GM21576 (cell line): ENCODE measurements around the gene SPC25.
A peak's percentile ranks its signal among the peaks of the same experiment; 100 is the strongest.
"Not testable (repeated sequence)": the region's sequence is repeated elsewhere in the genome, so short reads cannot be mapped to it uniquely, and the experiment has no call there.

ENCODE experiments used
- ATAC-seq: cut with Tn5 transposase; IDR thresholded peaks from one replicate; pipeline ENCODE4 v1.9.1; 2021; ENCODE audit warnings: mild to moderate bottlenecking, moderate library complexity; ENCODE audit not compliant: unreplicated experiment

The SPC25 gene

GRCh38 chr2:168890006-168890782 is at the start of gene SPC25:
Gene SPC25, minus strand, starts transcription at chr2:168890430. Its CDS starts 911 bp downstream, at chr2:168889519.
- ATAC-seq, result peak; percentile 100

- peak; percentile 78 for ATAC-seq
These were observed 49.7 kb upstream of the SPC25 start for GRCh38 chr2:168939918-168940317.

GRCh38 chr2:168939061-168939460 is 48.8 kb upstream of the SPC25 start:
- ATAC-seq, result no peak

GRCh38 chr2:168935810-168936581 is 45.8 kb upstream of the SPC25 start:
- ATAC-seq, result no peak

- ATAC-seq, result no peak
These were observed 44.6 kb upstream of the SPC25 start for GRCh38 chr2:168934826-168935225.

GRCh38 chr2:168932174-168932573 is 41.9 kb upstream of the SPC25 start:
- not testable (repeated sequence) for ATAC-seq

GRCh38 chr2:168930242-168930641 is 40.0 kb upstream of the SPC25 start:
- no peak for ATAC-seq

GRCh38 chr2:168929031-168929430 is 38.8 kb upstream of the SPC25 start:
- no peak for ATAC-seq

- no peak for ATAC-seq
These were observed 38.0 kb upstream of the SPC25 start for GRCh38 chr2:168928113-168928831.

- ATAC-seq, result no peak
These were observed 36.6 kb upstream of the SPC25 start for GRCh38 chr2:168926621-168927386.

- ATAC-seq, result peak; percentile 60
These were observed 30.4 kb upstream of the SPC25 start for GRCh38 chr2:168920504-168921157.

- no peak for ATAC-seq
These were observed 26.1 kb upstream of the SPC25 start for GRCh38 chr2:168916331-168916675.

- ATAC-seq, result no peak
These were observed 25.5 kb upstream of the SPC25 start for GRCh38 chr2:168915441-168916330.

- no peak for ATAC-seq
These were observed 23.3 kb upstream of the SPC25 start for GRCh38 chr2:168913495-168913894.

- ATAC-seq, result no peak
These were observed 22.7 kb upstream of the SPC25 start for GRCh38 chr2:168912901-168913369.

GRCh38 chr2:168912466-168912865 is 22.2 kb upstream of the SPC25 start:
- no peak for ATAC-seq

GRCh38 chr2:168910330-168910729 is 20.1 kb upstream of the SPC25 start:
- no peak for ATAC-seq

- no peak for ATAC-seq
These were observed 17.9 kb upstream of the SPC25 start for GRCh38 chr2:168907940-168908662.

- no peak for ATAC-seq
These were observed 14.1 kb upstream of the SPC25 start for GRCh38 chr2:168904358-168904757.
